Measurements from ENCODE around the gene DLG2. TPM values are rescaled to one million over a fixed set of nuclear protein-coding genes. Genes with fewer than 3 reads are reported as not detected.

The DLG2 gene
- total and polyA plus RNA-seq, 11 donors, result 2.4 to 13.9 (median 7.1) TPM

DNA sequence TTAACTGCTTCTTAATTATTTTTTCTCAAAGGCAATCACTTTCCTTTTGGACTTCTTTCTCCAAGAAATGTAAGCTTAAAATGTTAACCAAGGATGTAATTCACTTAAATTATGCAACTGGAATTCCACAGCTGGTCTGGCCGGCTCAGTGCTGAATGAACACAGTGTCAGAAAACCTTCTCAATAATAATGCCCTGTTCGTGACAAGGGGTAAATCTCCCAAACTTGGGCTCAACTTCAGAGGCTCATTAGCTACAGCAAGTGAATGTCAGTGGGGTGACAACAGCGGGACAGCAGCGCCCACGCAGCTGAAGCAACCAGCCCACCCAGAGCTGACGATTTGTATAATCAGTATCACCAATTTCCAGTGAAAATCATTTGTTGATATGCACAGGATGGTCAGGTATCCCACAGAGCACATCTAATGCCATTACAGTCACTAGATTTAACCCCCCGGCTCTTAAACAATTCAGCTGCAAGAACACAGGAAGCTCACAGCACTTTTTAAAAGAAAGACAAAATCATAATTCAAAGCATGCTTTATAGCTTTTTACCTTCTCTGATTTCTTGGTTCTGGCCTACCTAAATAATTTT, 704.8 kb downstream of the DLG2 start:
- intact Hi-C loops (cut with DNase I), result no loop called here
- 13 to 21% (median 19%) methylated on average over 7 of the region's 7 CpGs for WGBS, 4 donors
- H3K27ac ChIP-seq, result peak overlapping the region in 3 of 12 donors; percentile 3 to 26 (median 21)
- TF ChIP-seq, protein P1, sequence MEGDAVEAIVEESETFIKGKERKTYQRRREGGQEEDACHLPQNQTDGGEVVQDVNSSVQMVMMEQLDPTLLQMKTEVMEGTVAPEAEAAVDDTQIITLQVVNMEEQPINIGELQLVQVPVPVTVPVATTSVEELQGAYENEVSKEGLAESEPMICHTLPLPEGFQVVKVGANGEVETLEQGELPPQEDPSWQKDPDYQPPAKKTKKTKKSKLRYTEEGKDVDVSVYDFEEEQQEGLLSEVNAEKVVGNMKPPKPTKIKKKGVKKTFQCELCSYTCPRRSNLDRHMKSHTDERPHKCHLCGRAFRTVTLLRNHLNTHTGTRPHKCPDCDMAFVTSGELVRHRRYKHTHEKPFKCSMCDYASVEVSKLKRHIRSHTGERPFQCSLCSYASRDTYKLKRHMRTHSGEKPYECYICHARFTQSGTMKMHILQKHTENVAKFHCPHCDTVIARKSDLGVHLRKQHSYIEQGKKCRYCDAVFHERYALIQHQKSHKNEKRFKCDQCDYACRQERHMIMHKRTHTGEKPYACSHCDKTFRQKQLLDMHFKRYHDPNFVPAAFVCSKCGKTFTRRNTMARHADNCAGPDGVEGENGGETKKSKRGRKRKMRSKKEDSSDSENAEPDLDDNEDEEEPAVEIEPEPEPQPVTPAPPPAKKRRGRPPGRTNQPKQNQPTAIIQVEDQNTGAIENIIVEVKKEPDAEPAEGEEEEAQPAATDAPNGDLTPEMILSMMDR (IDR thresholded peaks at IDR 0.05), result no peak
- TF ChIP-seq POLR2A (IDR thresholded peaks at IDR 0.05), result no peak
- ATAC-seq (peak in 2 of 4 donors; percentile 16 to 25), DNase-seq (peak in 1 of 5 donors; percentile 17)
- peak overlapping the region in 11 of 12 donors; percentile 15 to 53 (median 43) for H3K4me3 ChIP-seq
- H3K36me3 ChIP-seq, result no peaks in the 10 kb centered on the region
- peaks cover 0 to 10% (median 0%) of the 10 kb centered on the region in 12 donors for H3K9me3 ChIP-seq
- peaks cover 0 to 26% (median 7%) of the 10 kb centered on the region in 12 donors for H3K4me1 ChIP-seq
- no peaks in the 10 kb centered on the region for H3K27me3 ChIP-seq

DNA sequence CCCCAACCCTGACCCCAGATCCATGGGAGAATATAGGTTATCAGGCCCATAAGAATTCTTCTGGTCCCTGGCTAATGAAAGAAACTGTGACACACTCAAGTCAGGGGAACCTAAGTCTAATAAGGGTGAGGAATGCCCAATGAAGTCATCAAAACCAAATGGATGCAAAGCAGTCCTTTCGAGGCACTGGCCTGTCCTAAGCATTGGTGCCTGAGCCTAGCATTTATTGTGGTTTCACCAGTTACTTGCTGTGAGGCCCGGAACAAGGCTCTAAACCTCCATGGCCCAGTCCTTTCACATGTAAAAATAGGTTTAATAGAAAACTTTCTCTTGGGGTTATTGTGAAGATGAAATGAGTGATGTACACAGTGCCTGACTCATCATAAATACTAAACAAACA, 712.6 kb downstream of the DLG2 start:
- DNase-seq, result no peak
- intact Hi-C loops (cut with DNase I), result loop anchor here in 1 of 10 donors (10.0 kb wide), 1 partner anchor 110 kb away; no protein-coding TSS in a partner anchor
- ATAC-seq, result no peak
- Histone ChIP-seq H3K27me3 (no peaks in the 10 kb centered on the region), H3K36me3 (no peaks in the 10 kb centered on the region), H3K27ac (no peak overlapping the region), H3K4me1 (peaks cover 0 to 9% (median 0%) of the 10 kb centered on the region in 12 donors), H3K4me3 (no peak overlapping the region), H3K9me3 (no peaks in the 10 kb centered on the region)
- WGBS, 4 donors, result 86 to 92% (median 90%) methylated on average over 2 of the region's 2 CpGs
- TF ChIP-seq, protein P1 (IDR thresholded peaks at IDR 0.05), result no peak
- TF ChIP-seq POLR2A (IDR thresholded peaks at IDR 0.05), result no peak

DNA sequence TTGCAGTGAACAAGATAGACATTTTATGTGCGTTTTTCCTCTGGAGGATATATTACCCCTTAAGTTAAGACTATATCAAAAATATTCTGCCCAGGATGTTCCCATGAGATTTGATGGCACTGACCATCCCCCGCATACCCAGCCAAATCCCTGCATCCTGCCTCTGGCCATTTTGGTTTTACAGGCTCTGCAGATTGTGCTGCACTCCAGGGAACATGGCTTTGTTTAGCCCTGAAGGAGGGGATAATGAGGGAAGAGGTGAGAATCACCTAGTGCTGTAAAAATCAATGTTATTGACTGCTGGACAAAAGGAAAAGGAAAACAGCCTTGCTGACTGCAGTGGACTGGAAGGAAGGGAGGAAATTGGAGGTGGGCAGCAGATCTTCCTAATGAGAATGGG, 717.4 kb downstream of the DLG2 start:
- H3K36me3 ChIP-seq, result no peaks in the 10 kb centered on the region
- H3K27me3 ChIP-seq, result no peaks in the 10 kb centered on the region
- no peak for TF ChIP-seq POLR2A (IDR thresholded peaks at IDR 0.05)
- TF ChIP-seq, protein P1 (IDR thresholded peaks at IDR 0.05), result no peak
- ATAC-seq (no peak), DNase-seq (no peak)
- no peak overlapping the region for H3K4me3 ChIP-seq
- no peaks in the 10 kb centered on the region for H3K9me3 ChIP-seq
- H3K27ac ChIP-seq, result no peak overlapping the region
- WGBS, 4 donors, result 85 to 92% (median 90%) methylated on average over 2 of the region's 2 CpGs
- intact Hi-C loops (cut with DNase I), result loop anchor here in 1 of 10 donors (10.0 kb wide), 1 partner anchor 105 kb away; no protein-coding TSS in a partner anchor
- peaks cover 0 to 9% (median 0%) of the 10 kb centered on the region in 12 donors for H3K4me1 ChIP-seq

DNA sequence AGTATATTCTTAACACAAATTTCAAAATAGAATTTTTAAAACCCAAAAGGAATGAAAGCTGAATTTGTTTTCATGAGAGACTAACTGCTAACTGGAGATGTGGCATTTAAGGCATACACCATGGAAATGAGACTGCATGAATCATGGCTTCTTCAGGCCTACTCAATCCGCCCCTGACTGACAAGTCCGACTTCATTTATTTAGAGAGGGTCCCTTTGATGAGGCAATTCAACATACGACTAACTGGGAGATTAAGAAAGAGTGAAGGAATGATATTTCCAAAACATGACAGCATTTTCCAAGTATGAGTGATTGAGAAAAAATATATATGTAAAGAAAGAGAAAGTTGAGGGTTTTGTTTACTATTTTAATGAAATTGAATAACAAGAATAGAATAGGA, 720.1 kb downstream of the DLG2 start:
- intact Hi-C loops (cut with DNase I), result no loop called here
- Histone ChIP-seq H3K4me1 (peaks cover 0 to 9% (median under 1%) of the 10 kb centered on the region in 12 donors), H3K27me3 (no peaks in the 10 kb centered on the region), H3K4me3 (no peak overlapping the region), H3K27ac (no peak overlapping the region), H3K36me3 (no peaks in the 10 kb centered on the region), H3K9me3 (no peaks in the 10 kb centered on the region)
- 48 to 56% (median 51%) methylated on average over 3 of the region's 3 CpGs for WGBS, 4 donors
- DNase-seq (no peak), ATAC-seq (no peak)
- no peak for TF ChIP-seq POLR2A (IDR thresholded peaks at IDR 0.05)
- TF ChIP-seq, protein P1 (IDR thresholded peaks at IDR 0.05), result no peak
